IMR-90 (cell line): Measurements from ENCODE around the gene OSBPL6.

Experiments used
- BHLHE40 ChIP-seq: fragments of 150-350 bp; IDR thresholded peaks from 2 replicates; pipeline ENCODE4 v1.6.1; 2016; ENCODE audit warnings: mild to moderate bottlenecking, low read depth, low read length
- CTCF ChIP-seq: conservative IDR thresholded peaks from 2 replicates; pipeline ENCODE4 v1.5.1; 2012; ENCODE audit warnings: mild to moderate bottlenecking, low read depth, low read length, improper control_type of control experiment
- ELK1 ChIP-seq: fragments of 150-350 bp; IDR thresholded peaks from 2 replicates; pipeline ENCODE4 v1.6.1; 2016; ENCODE audit warnings: low read depth, mild to moderate bottlenecking, low read length, moderate library complexity, borderline replicate concordance
- MXI1 ChIP-seq: IDR thresholded peaks from 2 replicates; pipeline ENCODE4 v1.6.1; 2012; ENCODE audit warnings: low read depth, mild to moderate bottlenecking, low read length, moderate library complexity, borderline replicate concordance
- POLR2A ChIP-seq: IDR thresholded peaks from 2 replicates; pipeline ENCODE4 v1.6.1; 2012; ENCODE audit warnings: mild to moderate bottlenecking, low read depth, low read length
- RAD21 ChIP-seq: IDR thresholded peaks from 2 replicates; pipeline ENCODE4 v1.6.1; 2012; ENCODE audit warnings: low read length, improper control_type of control experiment
- RCOR1 ChIP-seq: IDR thresholded peaks from 2 replicates; pipeline ENCODE4 v1.6.1; 2012; ENCODE audit warnings: mild to moderate bottlenecking, low read length, improper control_type of control experiment; ENCODE audit not compliant: insufficient replicate concordance
- USF2 ChIP-seq: fragments of 150-350 bp; IDR thresholded peaks from 2 replicates; pipeline ENCODE4 v1.6.1; 2017; ENCODE audit warnings: mild to moderate bottlenecking, antibody characterized with exemption, low read length, low read depth

- TF ChIP-seq CTCF, result no peak
- no peak for TF ChIP-seq POLR2A
- no peak for TF ChIP-seq RCOR1
- TF ChIP-seq ELK1, result no peak
- no peak for TF ChIP-seq BHLHE40
- TF ChIP-seq MXI1, result no peak
- no peak for TF ChIP-seq RAD21
- TF ChIP-seq USF2, result no peak
These were observed 30.4 kb upstream of the OSBPL6 start for GRCh38 chr2:178163911-178164310.
